GM20000 (cell line): ENCODE measurements around the gene CLIC6.

Source experiments
- DNase-seq: peaks from one replicate; pipeline ENCODE4 v3.0.0; 2012; ENCODE audit warnings: low spot score
- TF ChIP-seq, protein P1 (sequence below): IDR thresholded peaks from 2 replicates; pipeline ENCODE4 v1.5.1; 2012; ENCODE audit warnings: mild to moderate bottlenecking, control low read depth; ENCODE audit errors: extremely low read depth, missing control alignments

CLIC6 gene

GRCh38 chr21:34671462-34671861 is 2.7 kb downstream of the CLIC6 start:
- TF ChIP-seq, protein P1, sequence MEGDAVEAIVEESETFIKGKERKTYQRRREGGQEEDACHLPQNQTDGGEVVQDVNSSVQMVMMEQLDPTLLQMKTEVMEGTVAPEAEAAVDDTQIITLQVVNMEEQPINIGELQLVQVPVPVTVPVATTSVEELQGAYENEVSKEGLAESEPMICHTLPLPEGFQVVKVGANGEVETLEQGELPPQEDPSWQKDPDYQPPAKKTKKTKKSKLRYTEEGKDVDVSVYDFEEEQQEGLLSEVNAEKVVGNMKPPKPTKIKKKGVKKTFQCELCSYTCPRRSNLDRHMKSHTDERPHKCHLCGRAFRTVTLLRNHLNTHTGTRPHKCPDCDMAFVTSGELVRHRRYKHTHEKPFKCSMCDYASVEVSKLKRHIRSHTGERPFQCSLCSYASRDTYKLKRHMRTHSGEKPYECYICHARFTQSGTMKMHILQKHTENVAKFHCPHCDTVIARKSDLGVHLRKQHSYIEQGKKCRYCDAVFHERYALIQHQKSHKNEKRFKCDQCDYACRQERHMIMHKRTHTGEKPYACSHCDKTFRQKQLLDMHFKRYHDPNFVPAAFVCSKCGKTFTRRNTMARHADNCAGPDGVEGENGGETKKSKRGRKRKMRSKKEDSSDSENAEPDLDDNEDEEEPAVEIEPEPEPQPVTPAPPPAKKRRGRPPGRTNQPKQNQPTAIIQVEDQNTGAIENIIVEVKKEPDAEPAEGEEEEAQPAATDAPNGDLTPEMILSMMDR: no peak
- no peak for DNase-seq

DNA sequence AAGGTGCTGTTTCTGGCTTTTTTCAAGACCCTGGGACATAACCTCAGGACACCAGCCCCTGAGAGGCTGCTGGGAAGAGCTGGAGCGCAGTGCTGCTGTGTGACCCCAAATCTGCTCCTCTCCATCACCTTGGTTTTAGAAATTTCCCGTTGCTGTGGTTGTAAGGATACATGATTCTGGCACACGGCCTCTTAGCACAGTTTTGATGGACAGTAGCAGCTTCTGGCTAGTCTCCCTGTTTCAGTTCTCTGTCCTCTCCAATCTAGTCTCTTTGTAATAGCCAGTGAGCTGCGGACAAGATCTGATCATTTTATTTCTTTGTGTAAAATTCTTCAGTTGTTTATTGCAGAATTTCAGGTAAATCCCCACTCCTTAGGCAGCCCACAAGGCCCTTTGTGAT is 3.1 kb downstream of the CLIC6 start:
- DNase-seq: no peak
- TF ChIP-seq, protein P1: no peak

GRCh38 chr21:34673006-34673405 is 4.2 kb downstream of the CLIC6 start:
- TF ChIP-seq, protein P1: no peak
- no peak for DNase-seq

DNA sequence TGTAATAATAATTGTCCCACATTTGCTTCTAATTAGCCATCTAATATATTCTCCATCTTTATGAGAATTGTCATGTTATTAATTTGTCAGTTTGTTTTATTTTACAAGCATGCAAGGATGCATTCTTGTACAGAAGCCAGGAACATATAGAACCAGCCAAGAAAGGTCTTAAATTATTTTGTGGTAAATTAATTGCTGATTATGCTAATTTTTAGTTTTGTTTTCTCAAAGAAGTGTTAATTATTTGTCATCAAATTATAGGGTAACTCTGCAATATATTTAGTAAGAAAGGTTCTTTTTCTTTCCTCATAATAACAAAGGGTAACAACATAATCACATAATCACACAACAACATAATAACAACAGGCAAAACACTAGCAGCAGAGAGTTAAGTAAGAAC is 5.7 kb downstream of the CLIC6 start:
- TF ChIP-seq, protein P1: no peak
- no peak for DNase-seq

DNA sequence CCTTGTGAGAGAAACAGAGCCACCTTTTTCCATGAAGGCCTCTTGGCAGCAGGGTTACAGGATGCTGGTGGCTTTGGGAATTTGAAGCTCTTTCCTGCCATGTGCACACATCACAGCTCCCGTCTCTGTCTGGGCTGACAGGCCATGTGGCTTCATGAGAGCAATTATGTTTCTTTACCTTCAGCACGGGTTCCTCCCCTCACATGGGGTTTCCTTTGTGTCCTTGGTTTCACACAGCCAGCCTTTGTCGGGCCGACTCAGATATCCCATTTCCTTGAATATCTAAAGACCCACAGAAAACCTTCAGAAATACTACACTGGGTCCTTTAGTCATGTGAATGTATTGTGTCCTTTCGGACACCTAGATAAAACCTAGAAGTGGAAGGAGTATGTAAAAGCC is 7.1 kb downstream of the CLIC6 start:
- TF ChIP-seq, protein P1: no peak
- no peak for DNase-seq

- DNase-seq: no peak
- TF ChIP-seq, protein P1: no peak
These were observed 10.3 kb downstream of the CLIC6 start for GRCh38 chr21:34679051-34679450.

DNA sequence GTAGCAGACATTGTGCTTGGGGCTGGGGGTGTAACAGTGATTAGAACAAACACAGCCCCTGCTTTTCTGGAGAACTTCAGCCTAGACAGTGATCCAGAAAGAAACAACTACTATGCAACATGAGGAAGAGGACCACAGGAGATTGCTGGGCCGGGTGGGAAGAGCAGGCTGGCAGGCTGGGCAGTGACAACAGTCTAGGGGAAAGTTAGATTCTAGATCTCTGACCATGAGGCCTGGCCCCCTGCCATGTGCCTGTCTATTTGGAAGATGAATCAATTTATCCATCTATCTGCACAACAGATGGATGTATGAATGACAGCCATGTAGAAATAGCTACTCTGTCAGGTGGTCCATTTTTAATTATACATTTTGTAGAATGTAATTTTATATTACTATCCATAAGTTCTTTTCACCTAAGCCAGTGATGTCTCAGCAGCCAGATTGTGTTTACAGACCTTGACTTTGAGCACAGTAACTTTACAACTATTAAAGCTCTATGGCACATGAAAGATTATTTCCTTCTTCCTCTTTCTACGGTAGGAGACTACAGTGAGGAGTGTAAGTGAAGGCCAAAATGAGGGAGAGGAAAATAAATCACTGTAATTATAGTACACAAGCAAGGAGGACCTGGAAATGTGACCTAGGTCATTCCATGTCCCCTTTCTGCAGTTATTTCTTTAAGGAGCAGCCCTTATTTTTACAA is 15.5 kb downstream of the CLIC6 start:
- TF ChIP-seq, protein P1: no peak

More for the DNA sequence above, 15.5 kb downstream of the CLIC6 start:
- DNase-seq: no peak
